ENCODE measurements around the gene CYP2D6.

DNA sequence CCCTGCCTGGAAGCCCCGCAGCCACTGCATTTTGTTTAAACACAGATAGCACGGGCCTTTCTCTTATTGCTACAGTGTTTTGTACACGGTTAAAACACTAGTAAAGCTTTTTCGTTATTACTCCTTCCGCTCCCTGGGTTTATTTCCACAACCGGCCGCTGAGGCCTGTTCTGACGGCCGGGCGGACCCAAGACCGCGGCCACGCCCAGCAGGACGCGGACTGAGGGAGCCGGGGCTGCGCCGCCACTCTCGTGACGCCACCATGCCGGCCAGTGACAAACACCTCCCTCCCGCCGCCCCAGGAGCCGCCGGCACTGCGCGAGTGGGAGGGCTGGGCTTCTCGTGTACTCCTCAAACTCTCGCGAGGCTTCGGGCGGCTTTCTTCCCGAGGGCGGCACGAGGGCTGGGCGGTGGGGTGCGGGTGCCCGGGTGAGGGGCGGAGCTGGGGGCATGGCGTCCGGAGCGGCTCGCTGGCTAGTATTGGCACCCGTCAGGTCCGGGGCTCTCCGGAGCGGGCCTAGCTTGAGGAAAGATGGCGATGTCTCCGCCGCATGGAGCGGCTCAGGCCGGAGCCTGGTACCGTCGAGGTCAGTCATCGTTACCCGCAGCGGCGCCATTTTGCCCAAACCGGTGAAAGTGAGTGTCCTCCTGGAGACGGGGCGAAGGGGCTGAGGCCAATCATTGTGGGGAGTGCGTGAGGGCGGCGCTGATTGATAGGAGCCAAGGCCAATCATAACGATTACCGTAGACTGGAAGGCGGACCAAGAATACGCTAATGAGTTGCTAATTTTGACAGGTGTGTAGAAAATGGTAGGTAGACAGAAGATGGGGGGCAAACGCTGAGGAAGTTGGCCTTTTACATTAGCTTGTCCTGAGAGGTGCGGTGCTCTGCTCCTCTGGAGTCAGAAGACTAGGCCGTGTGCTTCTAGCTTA is 51.0 kb downstream of the CYP2D6 start, which contains the start of gene SMDT1:
- no peak for TF ChIP-seq EZH2 (IDR thresholded peaks at IDR 0.05; ENCODE audit: borderline replicate concordance, low read length)
- TF ChIP-seq, protein P1, sequence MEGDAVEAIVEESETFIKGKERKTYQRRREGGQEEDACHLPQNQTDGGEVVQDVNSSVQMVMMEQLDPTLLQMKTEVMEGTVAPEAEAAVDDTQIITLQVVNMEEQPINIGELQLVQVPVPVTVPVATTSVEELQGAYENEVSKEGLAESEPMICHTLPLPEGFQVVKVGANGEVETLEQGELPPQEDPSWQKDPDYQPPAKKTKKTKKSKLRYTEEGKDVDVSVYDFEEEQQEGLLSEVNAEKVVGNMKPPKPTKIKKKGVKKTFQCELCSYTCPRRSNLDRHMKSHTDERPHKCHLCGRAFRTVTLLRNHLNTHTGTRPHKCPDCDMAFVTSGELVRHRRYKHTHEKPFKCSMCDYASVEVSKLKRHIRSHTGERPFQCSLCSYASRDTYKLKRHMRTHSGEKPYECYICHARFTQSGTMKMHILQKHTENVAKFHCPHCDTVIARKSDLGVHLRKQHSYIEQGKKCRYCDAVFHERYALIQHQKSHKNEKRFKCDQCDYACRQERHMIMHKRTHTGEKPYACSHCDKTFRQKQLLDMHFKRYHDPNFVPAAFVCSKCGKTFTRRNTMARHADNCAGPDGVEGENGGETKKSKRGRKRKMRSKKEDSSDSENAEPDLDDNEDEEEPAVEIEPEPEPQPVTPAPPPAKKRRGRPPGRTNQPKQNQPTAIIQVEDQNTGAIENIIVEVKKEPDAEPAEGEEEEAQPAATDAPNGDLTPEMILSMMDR (IDR thresholded peaks at IDR 0.05; ENCODE audit: low read length): no peak

Data from OCI-LY1 (cell line).